ENCODE measurements around the gene SLC6A13. TPM values are rescaled to one million over a fixed set of nuclear protein-coding genes. Genes with fewer than 3 reads are reported as not detected.

Gene SLC6A13
- total and polyA plus RNA-seq, 4 donors, result 0.23 to 12.0 (median 7.5) TPM

DNA sequence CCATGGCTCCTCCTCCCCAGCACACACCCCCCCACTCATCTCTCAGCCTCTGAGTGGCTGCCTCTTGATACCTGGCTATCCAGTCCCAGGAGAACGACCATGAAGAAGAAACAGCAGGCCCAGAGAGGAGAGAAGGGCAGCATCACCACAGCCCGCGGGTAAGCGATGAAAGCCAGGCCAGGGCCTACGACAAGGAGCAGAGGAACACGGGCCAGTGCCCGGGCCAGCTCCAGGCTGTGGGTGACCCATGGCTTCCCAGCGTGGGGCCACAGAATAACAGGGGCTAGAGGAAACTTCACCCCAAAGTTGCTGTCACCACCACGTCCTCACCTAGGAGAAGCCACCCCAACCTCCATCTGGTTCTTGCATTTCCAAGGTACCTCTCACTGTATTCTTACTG, 38.3 kb downstream of the SLC6A13 start:
- H3K9me3 ChIP-seq (ENCODE audit: control insufficient read depth in 4 of 4, low read length in 3 of 4), result no peaks in the 10 kb centered on the region
- WGBS, result 94% methylated on average over 9 of the region's 9 CpGs
- TF ChIP-seq ATF3 (IDR thresholded peaks at IDR 0.05) (no peak), FOXA1 (IDR thresholded peaks at IDR 0.05) (no peak), CTCF (IDR thresholded peaks at IDR 0.05; ENCODE audit: low read depth, low read length, missing input control) (no peak), HNF4A (conservative IDR thresholded peaks at IDR 0.05) (no peak), YY1 (IDR thresholded peaks at IDR 0.05) (no peak), NR2F2 (IDR thresholded peaks at IDR 0.05) (no peak), FOXA2 (IDR thresholded peaks at IDR 0.05) (no peak), HNF4G (IDR thresholded peaks at IDR 0.05) (no peak), JUND (IDR thresholded peaks at IDR 0.05) (no peak), RAD21 (IDR thresholded peaks at IDR 0.05) (no peak), EGR1 (IDR thresholded peaks at IDR 0.05; ENCODE audit: low read depth in 2 of 2) (no peak), GABPA (IDR thresholded peaks at IDR 0.05 in 1 of 2, conservative IDR thresholded peaks at IDR 0.05 in 1 of 2) (no peak), RXRA (IDR thresholded peaks at IDR 0.05) (no peak)
- TF ChIP-seq, protein P1, sequence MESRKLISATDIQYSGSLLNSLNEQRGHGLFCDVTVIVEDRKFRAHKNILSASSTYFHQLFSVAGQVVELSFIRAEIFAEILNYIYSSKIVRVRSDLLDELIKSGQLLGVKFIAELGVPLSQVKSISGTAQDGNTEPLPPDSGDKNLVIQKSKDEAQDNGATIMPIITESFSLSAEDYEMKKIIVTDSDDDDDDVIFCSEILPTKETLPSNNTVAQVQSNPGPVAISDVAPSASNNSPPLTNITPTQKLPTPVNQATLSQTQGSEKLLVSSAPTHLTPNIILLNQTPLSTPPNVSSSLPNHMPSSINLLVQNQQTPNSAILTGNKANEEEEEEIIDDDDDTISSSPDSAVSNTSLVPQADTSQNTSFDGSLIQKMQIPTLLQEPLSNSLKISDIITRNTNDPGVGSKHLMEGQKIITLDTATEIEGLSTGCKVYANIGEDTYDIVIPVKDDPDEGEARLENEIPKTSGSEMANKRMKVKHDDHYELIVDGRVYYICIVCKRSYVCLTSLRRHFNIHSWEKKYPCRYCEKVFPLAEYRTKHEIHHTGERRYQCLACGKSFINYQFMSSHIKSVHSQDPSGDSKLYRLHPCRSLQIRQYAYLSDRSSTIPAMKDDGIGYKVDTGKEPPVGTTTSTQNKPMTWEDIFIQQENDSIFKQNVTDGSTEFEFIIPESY (IDR thresholded peaks at IDR 0.05), result no peak
- TF ChIP-seq, protein P2, sequence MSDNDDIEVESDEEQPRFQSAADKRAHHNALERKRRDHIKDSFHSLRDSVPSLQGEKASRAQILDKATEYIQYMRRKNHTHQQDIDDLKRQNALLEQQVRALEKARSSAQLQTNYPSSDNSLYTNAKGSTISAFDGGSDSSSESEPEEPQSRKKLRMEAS (IDR thresholded peaks at IDR 0.05), result no peak
- H3K4me1 ChIP-seq (ENCODE audit: control insufficient read depth in 4 of 4, insufficient read depth in 4 of 4, low read length in 3 of 4), result no peaks in the 10 kb centered on the region
- peaks cover 0 to 58% (median 35%) of the 10 kb centered on the region in 4 donors for H3K36me3 ChIP-seq (ENCODE audit: control insufficient read depth in 4 of 4, insufficient read depth in 3 of 4, low read depth in 1 of 4, low read length in 3 of 4)
- no peak overlapping the region for H3K4me3 ChIP-seq (ENCODE audit: low read depth in 1 of 3, low read length in 3 of 3)
- H3K27me3 ChIP-seq (ENCODE audit: control insufficient read depth in 4 of 4, insufficient read depth in 4 of 4, low read length in 3 of 4), result no peaks in the 10 kb centered on the region
- H3K27ac ChIP-seq (ENCODE audit: low read depth in 1 of 2, low read length in 2 of 2), result no peak overlapping the region
- DNase-seq (ENCODE audit: low spot score), result no peak
- no peak overlapping the region for H3K9ac ChIP-seq (ENCODE audit: low read depth in 1 of 2, low read length in 2 of 2)

DNA sequence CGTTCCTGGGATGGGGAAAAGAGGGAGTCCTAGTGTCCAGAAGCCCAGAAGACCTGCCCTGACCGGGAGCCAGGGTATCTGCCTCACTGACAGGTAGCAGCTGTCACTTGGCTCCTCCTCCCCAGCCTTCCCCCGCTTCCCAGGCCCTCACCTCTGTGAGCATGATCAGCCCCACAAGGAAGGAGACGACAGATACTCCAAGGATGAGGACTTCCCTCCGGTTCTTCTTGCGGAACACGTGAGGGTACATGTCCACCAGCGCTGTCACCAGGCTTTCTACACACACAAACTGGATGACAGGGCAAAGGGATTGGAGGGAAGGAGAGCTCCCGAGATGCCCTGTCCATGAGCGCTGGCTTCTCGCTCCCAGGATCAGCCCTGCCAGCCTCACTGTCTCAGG, 38.8 kb downstream of the SLC6A13 start:
- 91% methylated on average over 11 of the region's 11 CpGs for WGBS
- no peak overlapping the region for H3K4me3 ChIP-seq (ENCODE audit: low read depth in 1 of 3, low read length in 3 of 3)

More for the DNA sequence above, 38.8 kb downstream of the SLC6A13 start:
- no peaks in the 10 kb centered on the region for H3K27me3 ChIP-seq (ENCODE audit: control insufficient read depth in 4 of 4, insufficient read depth in 4 of 4, low read length in 3 of 4)
- no peaks in the 10 kb centered on the region for H3K4me1 ChIP-seq (ENCODE audit: control insufficient read depth in 4 of 4, insufficient read depth in 4 of 4, low read length in 3 of 4)
- H3K36me3 ChIP-seq (ENCODE audit: control insufficient read depth in 4 of 4, insufficient read depth in 3 of 4, low read depth in 1 of 4, low read length in 3 of 4), result peaks cover 0 to 63% (median 36%) of the 10 kb centered on the region in 4 donors
- H3K9me3 ChIP-seq (ENCODE audit: control insufficient read depth in 4 of 4, low read length in 3 of 4), result no peaks in the 10 kb centered on the region
- TF ChIP-seq, protein P1 (IDR thresholded peaks at IDR 0.05), result no peak
- TF ChIP-seq REST (IDR thresholded peaks at IDR 0.05), result no peak
- no peak for TF ChIP-seq JUND (IDR thresholded peaks at IDR 0.05)
- TF ChIP-seq GABPA (IDR thresholded peaks at IDR 0.05 in 1 of 2, conservative IDR thresholded peaks at IDR 0.05 in 1 of 2), result no peak
- no peak for TF ChIP-seq HNF4G (IDR thresholded peaks at IDR 0.05)
- TF ChIP-seq HNF4A (conservative IDR thresholded peaks at IDR 0.05), result no peak
- no peak for TF ChIP-seq FOXA2 (IDR thresholded peaks at IDR 0.05)
- no peak for TF ChIP-seq CTCF (IDR thresholded peaks at IDR 0.05; ENCODE audit: low read depth, low read length, missing input control)
- TF ChIP-seq ATF3 (IDR thresholded peaks at IDR 0.05), result no peak
- TF ChIP-seq RXRA (IDR thresholded peaks at IDR 0.05), result no peak
- TF ChIP-seq EGR1 (IDR thresholded peaks at IDR 0.05; ENCODE audit: low read depth in 2 of 2), result no peak
- TF ChIP-seq NR2F2 (IDR thresholded peaks at IDR 0.05), result no peak
- TF ChIP-seq SP1 (IDR thresholded peaks at IDR 0.05), result no peak
- TF ChIP-seq TAF1 (conservative IDR thresholded peaks at IDR 0.05), result no peak
- TF ChIP-seq, protein P2 (IDR thresholded peaks at IDR 0.05), result no peak
- TF ChIP-seq FOXA1 (IDR thresholded peaks at IDR 0.05), result no peak
- no peak for TF ChIP-seq YY1 (IDR thresholded peaks at IDR 0.05)
- no peak for TF ChIP-seq RAD21 (IDR thresholded peaks at IDR 0.05)
- H3K27ac ChIP-seq (ENCODE audit: low read depth in 1 of 2, low read length in 2 of 2), result no peak overlapping the region
- H3K9ac ChIP-seq (ENCODE audit: low read depth in 1 of 2, low read length in 2 of 2), result no peak overlapping the region
- no peak for DNase-seq (ENCODE audit: low spot score)

Measured in liver (tissue), 9 donors.